K562 (cell line): ENCODE results near the gene SLC6A7. TPM values are rescaled to one million over a fixed set of nuclear protein-coding genes. Genes with fewer than 3 reads are reported as not detected.

Experiments used
- ATAC-seq: fragments of 200-7000 bp; cut with Tn5 transposase; 3 replicates; pipeline ENCODE4 v1.9.1; 2020; ENCODE audit warnings: moderate library complexity
- BruUV-seq: library from RNA; stranded (reverse); fragments of 400-500 nt; replicated peaks from 2 replicates; lab custom pipeline; 2021; lab: Mats Ljungman, UMichigan
- CTCF ChIA-PET: fragments of 300-600 bp; formaldehyde crosslinking; extraction: SDS; loops from one replicate; lab custom pipeline; 2021; ENCODE audit warnings: low intra/inter-chr PET ratio; lab: Yijun Ruan, JAX
- POLR2A ChIA-PET: fragments of 300-600, 350-650 bp; sonication (Branson Sonifier 250); formaldehyde crosslinking; extraction: SDS; loops from one replicate; lab custom pipeline; 2021; ENCODE audit warnings: antibody characterized with exemption, inconsistent platforms; lab: Yijun Ruan, JAX
- DNase-seq, 4 experiments: peaks; one replicate each; pipeline versions ENCODE4 v3.0.0 to v3.0.0-alpha.2; 2011 to 2018; ENCODE audit warnings: low spot score in 3 of 4, mixed read lengths in 3 of 4; ENCODE audit errors: extremely low read depth in 1 of 4
- FAIRE-seq: peaks from 2 replicates; lab custom pipeline; 2011; peaks lifted over from hg19 to GRCh38; lab: Jason Lieb, UNC
- H2AFZ ChIP-seq: 2 replicates; pipeline ENCODE4 v1.6.0; 2011; ENCODE audit warnings: low read depth, low read length, control low read depth, inconsistent platforms
- H3K27ac ChIP-seq: fragments of 200-600 bp; 3 replicates; pipeline ENCODE4 v1.8.0; 2011; ENCODE audit warnings: low read depth, mild to moderate bottlenecking, control low read depth, inconsistent platforms, low read length, moderate library complexity, mixed read lengths; ENCODE audit errors: extremely low read depth
- H3K27me3 ChIP-seq, 2 experiments: fragments of 300-600 bp in 1 of 2; 2 replicates in 1 of 2; 3 replicates in 1 of 2; pipeline versions ENCODE4 v1.6.0 to v1.8.0; 2011; ENCODE audit warnings: inconsistent platforms in 2 of 2, low read length in 2 of 2, mild to moderate bottlenecking in 1 of 2, mixed read lengths in 1 of 2, moderate library complexity in 1 of 2; ENCODE audit not compliant: control insufficient read depth in 2 of 2, insufficient read depth in 2 of 2
- H3K36me3 ChIP-seq: fragments of 300-600 bp; 3 replicates; pipeline ENCODE4 v1.8.0; 2011; ENCODE audit warnings: mild to moderate bottlenecking, low read length, inconsistent platforms; ENCODE audit not compliant: control insufficient read depth, insufficient read depth
- H3K4me1 ChIP-seq, 2 experiments: fragments of 200-600 bp in 1 of 2; replicated peaks in 1 of 2; 2 replicates in 1 of 2; 3 replicates in 1 of 2; pipeline versions ENCODE4 v1.5.1 to v1.8.0; 2011; ENCODE audit warnings: inconsistent platforms in 2 of 2, low read length in 2 of 2, mild to moderate bottlenecking in 1 of 2, mixed read lengths in 1 of 2, moderate library complexity in 1 of 2; ENCODE audit not compliant: control insufficient read depth in 2 of 2, insufficient read depth in 2 of 2
- H3K4me2 ChIP-seq: 2 replicates; pipeline ENCODE4 v1.6.1; 2011; ENCODE audit warnings: low read length, control low read depth, inconsistent platforms, mixed read lengths; ENCODE audit not compliant: insufficient read depth
- H3K4me3 ChIP-seq: fragments of 200-600 bp; sonication (generic), shearing (Covaris generic); 2 replicates; pipeline ENCODE4 v1.5.1; 2016; ENCODE audit warnings: control low read depth, inconsistent platforms
- H3K79me2 ChIP-seq: fragments of 200-600 bp; 3 replicates; pipeline ENCODE4 v1.8.0; 2011; ENCODE audit warnings: low read length, inconsistent platforms; ENCODE audit not compliant: control insufficient read depth, insufficient read depth
- H3K9ac ChIP-seq, 2 experiments: 2 replicates each; pipeline versions ENCODE4 v1.6.0 to v1.6.1; 2011; ENCODE audit warnings: low read depth in 2 of 2, low read length in 2 of 2, control low read depth in 1 of 2, inconsistent platforms in 1 of 2, mild to moderate bottlenecking in 1 of 2, mixed read lengths in 1 of 2; ENCODE audit not compliant: insufficient read depth in 1 of 2
- H3K9me1 ChIP-seq: one replicate; pipeline ENCODE4 v1.6.0; 2011; ENCODE audit warnings: inconsistent platforms, mild to moderate bottlenecking, low read length, moderate library complexity; ENCODE audit not compliant: control insufficient read depth, insufficient read depth
- H3K9me3 ChIP-seq: replicated peaks from 2 replicates; pipeline ENCODE4 v1.5.1; 2011; ENCODE audit warnings: low read depth, low read length, inconsistent platforms; ENCODE audit not compliant: control insufficient read depth, insufficient read depth
- H4K20me1 ChIP-seq: replicated peaks from 2 replicates; pipeline ENCODE4 v1.6.1; 2011; ENCODE audit warnings: low read length, inconsistent platforms, mixed read lengths; ENCODE audit not compliant: control insufficient read depth, insufficient read depth
- PHB ChIP-seq: fragments of 250-450 bp; sonication (Bioruptor Pico); IDR thresholded peaks from 2 replicates; pipeline ENCODE4 v1.5.0; 2021
- TAF9B ChIP-seq: fragments of 450-650 bp; IDR thresholded peaks from 2 replicates; pipeline ENCODE4 v1.6.1; 2018; ENCODE audit warnings: mild to moderate bottlenecking; ENCODE audit not compliant: partially characterized antibody
- ZNF140 ChIP-seq: fragments of 250-450 bp; sonication (Bioruptor Pico); IDR thresholded peaks from 2 replicates; pipeline ENCODE4 v1.8.0; 2021; ENCODE audit warnings: moderate library complexity, mild to moderate bottlenecking, inconsistent platforms
- ZNF324 ChIP-seq: fragments of 250-450 bp; sonication (Bioruptor Pico); IDR thresholded peaks from 2 replicates; pipeline ENCODE4 v1.4.0; 2020; ENCODE audit warnings: mild to moderate bottlenecking
- WGBS: fragments of 100-300 bp; shearing (Covaris generic); methylation state at CpG from one replicate; pipeline ENCODE4 v1.1.6; 2016; ENCODE audit warnings: low coverage, mixed read lengths; ENCODE audit not compliant: insufficient coverage; ENCODE audit errors: missing lambda C conversion rate; 5-methylcytosine and 5-hydroxymethylcytosine counted together
- in situ Hi-C: fragments of 300-500 bp; cut with MboI; formaldehyde crosslinking; loops from 4 replicates; pipeline ENCODE4 v1.15.0; 2018; ENCODE audit warnings: inconsistent platforms, mixed read lengths
- intact Hi-C: fragments of 100-400 bp; cut with micrococcal nuclease; formaldehyde crosslinking; loops from 2 replicates; pipeline ENCODE4 v1.14.2; 2022
- polyA plus RNA-seq, 8 experiments: library from polyadenylated mRNA; depleted of rRNA in 4 of 8; stranded (reverse) in 5 of 8; unstranded in 3 of 8; fragments of >200 nt; fragmentation: Nextera tagmentation in 2 of 8; fragmentation: Illumina TruSeq in 1 of 8; extraction: Ambion mirVana in 2 of 8; extraction: Trizol in 1 of 8; gene quantifications; 2 replicates each; pipeline versions ENCODE4 v1.2.1 to v1.2.3, GENCODE V29; 2011 to 2014; ENCODE audit warnings: inconsistent platforms in 1 of 8, missing spikeins in 1 of 8
- total RNA-seq, 7 experiments: library from RNA; depleted of rRNA in 6 of 7; stranded (reverse); fragments of >200 nt in 6 of 7; fragmentation: Illumina TruSeq in 2 of 7; extraction: Trizol in 2 of 7; gene quantifications; 2 replicates each; pipeline versions ENCODE4 v1.2.1 to v1.2.3, GENCODE V29; 2011 to 2021; ENCODE audit warnings: low replicate concordance in 1 of 7
- TF ChIP-seq, protein P1 (sequence below): fragments of 450-650 bp; IDR thresholded peaks from 2 replicates; pipeline ENCODE4 v1.6.1; 2016; ENCODE audit warnings: low read depth, mild to moderate bottlenecking, moderate library complexity
- TF ChIP-seq, protein P2 (sequence below), 2 experiments: IDR thresholded peaks in 1 of 2; conservative IDR thresholded peaks in 1 of 2; 2 replicates each; pipeline ENCODE4 v1.6.1; 2016; ENCODE audit warnings: low read depth in 2 of 2, mild to moderate bottlenecking in 1 of 2, missing compliant biosample characterization in 1 of 2, missing genetic modification characterization in 1 of 2, moderate library complexity in 1 of 2

The SLC6A7 gene
- total and polyA plus RNA-seq, 9 of the 15 experiments (the other 6 are each of a cell fraction or from before 2014, with no cell fraction given): not detected

GRCh38 chr5:150188146-150188842 is 1.6 kb upstream of the SLC6A7 start:
- Histone ChIP-seq H3K27me3 (peaks cover 36 to 83% of the 10 kb centered on the region in 2 experiments; a peak in 3 of 5 replicates), H3K36me3 (no peaks in the 10 kb centered on the region), H3K9ac (no peak overlapping the region), H3K4me2 (no peak overlapping the region), H3K9me1 (no peaks in the 10 kb centered on the region), H3K9me3 (no peaks in the 10 kb centered on the region), H3K27ac (no peak overlapping the region), H3K79me2 (no peaks in the 10 kb centered on the region), H2AFZ (no peak overlapping the region), H3K4me1 (peaks cover 0 to 10% of the 10 kb centered on the region in 2 experiments; a peak in 1 of 5 replicates), H4K20me1 (0 out of 2 replicates have a peak, but pooled peaks cover 7% of the 10 kb centered on the region), H3K4me3 (no peak overlapping the region)
- ATAC-seq (no peak), DNase-seq (no peak), FAIRE-seq (no peak)
- no TSS peak for BruUV-seq
- in situ Hi-C loops (no loop called here), intact Hi-C loops (no loop called here)
- POLR2A ChIA-PET: interaction anchor here (0.8 to 1.5 kb wide), 4 partner anchors 9 to 162 kb away, joined by 3 to 6 read pairs (median 3); no protein-coding TSS in a partner anchor
- WGBS: 0% methylated on average over 3 of the region's 3 CpGs
- no peak for TF ChIP-seq TAF9B
- no peak for TF ChIP-seq ZNF140
- no peak for TF ChIP-seq PHB (CRISPR knock-in tag)
- TF ChIP-seq ZNF324 (CRISPR knock-in tag): no peak
- TF ChIP-seq, protein P1, sequence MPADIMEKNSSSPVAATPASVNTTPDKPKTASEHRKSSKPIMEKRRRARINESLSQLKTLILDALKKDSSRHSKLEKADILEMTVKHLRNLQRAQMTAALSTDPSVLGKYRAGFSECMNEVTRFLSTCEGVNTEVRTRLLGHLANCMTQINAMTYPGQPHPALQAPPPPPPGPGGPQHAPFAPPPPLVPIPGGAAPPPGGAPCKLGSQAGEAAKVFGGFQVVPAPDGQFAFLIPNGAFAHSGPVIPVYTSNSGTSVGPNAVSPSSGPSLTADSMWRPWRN: no peak
- TF ChIP-seq, protein P2, sequence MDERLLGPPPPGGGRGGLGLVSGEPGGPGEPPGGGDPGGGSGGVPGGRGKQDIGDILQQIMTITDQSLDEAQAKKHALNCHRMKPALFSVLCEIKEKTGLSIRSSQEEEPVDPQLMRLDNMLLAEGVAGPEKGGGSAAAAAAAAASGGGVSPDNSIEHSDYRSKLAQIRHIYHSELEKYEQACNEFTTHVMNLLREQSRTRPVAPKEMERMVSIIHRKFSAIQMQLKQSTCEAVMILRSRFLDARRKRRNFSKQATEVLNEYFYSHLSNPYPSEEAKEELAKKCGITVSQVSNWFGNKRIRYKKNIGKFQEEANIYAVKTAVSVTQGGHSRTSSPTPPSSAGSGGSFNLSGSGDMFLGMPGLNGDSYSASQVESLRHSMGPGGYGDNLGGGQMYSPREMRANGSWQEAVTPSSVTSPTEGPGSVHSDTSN (CRISPR knock-in tag; IDR thresholded peaks at IDR 0.05; ENCODE audit: low read depth): no peak
- TF ChIP-seq, protein P2 (tag; conservative IDR thresholded peaks at IDR 0.05; ENCODE audit: low read depth): no peak
- CTCF ChIA-PET: no interaction called here
